Measurements from ENCODE around the gene FADS1. TPM values are rescaled to one million over a fixed set of nuclear protein-coding genes. Genes with fewer than 3 reads are reported as not detected.

The FADS1 gene
- total RNA-seq, 1 experiment from 2014 or later = 186 TPM

- DNase-seq (ENCODE audit: low read depth, low spot score) = no peak
- Histone ChIP-seq H3K36me3 (ENCODE audit: control insufficient read depth, insufficient read depth, low read length) (no peaks in the 10 kb centered on the region), H3K4me1 (ENCODE audit: control insufficient read depth, insufficient read depth, low read length) (peaks cover 7% of the 10 kb centered on the region), H3K27ac (ENCODE audit: low read length) (no peak overlapping the region), H3K27me3 (ENCODE audit: control insufficient read depth, insufficient read depth, low read length) (no peaks in the 10 kb centered on the region), H3K4me3 (ENCODE audit: low read depth in 2 of 2, low read length in 2 of 2) (no peak overlapping the region), H3K9me3 (ENCODE audit: control insufficient read depth, insufficient read depth, low read depth, low read length) (no peaks in the 10 kb centered on the region)
- TF ChIP-seq TCF7L2 (IDR thresholded peaks at IDR 0.05; ENCODE audit: low read depth, low read length) (no peak), REST (IDR thresholded peaks at IDR 0.05; ENCODE audit: insufficient read depth in 1 of 2, low read depth in 2 of 2, low read length in 1 of 2) (no peak), SIN3A (IDR thresholded peaks at IDR 0.05; ENCODE audit: borderline replicate concordance, insufficient read depth, low read depth, low read length) (no peak), POLR2AphosphoS5 (IDR thresholded peaks at IDR 0.05; ENCODE audit: low read depth, low read length) (no peak), CTCF (IDR thresholded peaks at IDR 0.05) (no peak)
- intact Hi-C loops (cut with micrococcal nuclease; ENCODE audit: unreplicated experiment) (no loop called here), in situ Hi-C loops (cut with HindIII; ENCODE audit: low pct_unique_long_range_greater_than_20kb, low sequenced_read_pairs) (no loop called here)
- no peak for ATAC-seq
- no TSS peak for BruUV-seq (replicated peaks)
- ChIA-PET POLR2A (no interaction called here), CTCF (interaction anchor here (1.0 kb wide), 1 partner anchor 25 kb away, joined by 3 read pairs; no protein-coding TSS in a partner anchor)
Measured at GRCh38 chr11:61761440-61762222, 55.2 kb downstream of the FADS1 start.

GRCh38 chr11:61760946-61761345, 55.9 kb downstream of the FADS1 start:
- Histone ChIP-seq H3K36me3 (ENCODE audit: control insufficient read depth, insufficient read depth, low read length) (no peaks in the 10 kb centered on the region), H3K4me3 (ENCODE audit: low read depth in 2 of 2, low read length in 2 of 2) (no peak overlapping the region), H3K4me1 (ENCODE audit: control insufficient read depth, insufficient read depth, low read length) (peaks cover 5% of the 10 kb centered on the region), H3K9me3 (ENCODE audit: control insufficient read depth, insufficient read depth, low read depth, low read length) (no peaks in the 10 kb centered on the region), H3K27me3 (ENCODE audit: control insufficient read depth, insufficient read depth, low read length) (no peaks in the 10 kb centered on the region), H3K27ac (ENCODE audit: low read length) (no peak overlapping the region)
- in situ Hi-C loops (cut with HindIII; ENCODE audit: low pct_unique_long_range_greater_than_20kb, low sequenced_read_pairs) = no loop called here
- POLR2A ChIA-PET = no interaction called here
- intact Hi-C loops (cut with micrococcal nuclease; ENCODE audit: unreplicated experiment) = no loop called here
- TF ChIP-seq REST (IDR thresholded peaks at IDR 0.05; ENCODE audit: insufficient read depth in 1 of 2, low read depth in 2 of 2, low read length in 1 of 2) (no peak), POLR2AphosphoS5 (IDR thresholded peaks at IDR 0.05; ENCODE audit: low read depth, low read length) (no peak), SIN3A (IDR thresholded peaks at IDR 0.05; ENCODE audit: borderline replicate concordance, insufficient read depth, low read depth, low read length) (no peak), TCF7L2 (IDR thresholded peaks at IDR 0.05; ENCODE audit: low read depth, low read length) (no peak), CTCF (IDR thresholded peaks at IDR 0.05) (no peak)
- ATAC-seq = no peak
- BruUV-seq (replicated peaks) = no TSS peak
- CTCF ChIA-PET = no interaction called here
- no peak for DNase-seq (ENCODE audit: low read depth, low spot score)
